GF-D8 (cell line): ENCODE results near the gene HS3ST2.

Experiments
- DNase-seq: peaks from one replicate; lab custom pipeline; 2025; lab: John Stamatoyannopoulos, UW

HS3ST2 gene

DNA sequence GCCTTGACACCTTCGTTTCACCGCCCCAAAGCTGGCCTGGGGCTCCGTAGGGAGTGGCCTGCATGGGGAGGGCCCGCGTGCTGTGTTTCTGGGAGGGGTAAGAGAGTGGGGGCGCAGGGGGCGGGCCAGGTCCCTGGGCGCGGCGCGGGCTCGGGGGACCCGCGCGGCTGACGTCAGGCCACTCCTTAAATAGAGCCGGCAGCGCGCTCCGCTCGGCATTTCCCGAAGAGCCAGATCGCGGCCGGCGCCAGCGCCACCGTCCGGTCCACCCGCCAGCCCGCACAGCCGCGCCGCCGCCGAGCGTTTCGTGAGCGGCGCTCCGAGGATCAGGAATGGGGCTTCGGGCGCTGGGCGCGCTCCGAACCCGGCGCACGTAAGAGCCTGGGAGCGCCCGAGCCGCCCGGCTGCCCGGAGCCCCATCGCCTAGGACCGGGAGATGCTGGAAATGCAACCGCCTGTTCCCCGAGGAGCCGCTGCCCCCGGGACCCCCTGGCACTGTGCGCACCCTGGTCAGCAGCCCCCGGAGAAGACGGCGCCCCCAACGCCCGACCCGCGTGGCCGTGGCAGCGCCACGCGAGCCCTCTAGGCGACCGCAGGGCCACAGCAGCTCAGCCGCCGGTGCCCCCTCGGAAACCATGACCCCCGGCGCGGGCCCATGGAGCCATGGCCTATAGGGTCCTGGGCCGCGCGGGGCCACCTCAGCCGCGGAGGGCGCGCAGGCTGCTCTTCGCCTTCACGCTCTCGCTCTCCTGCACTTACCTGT is at the start of gene HS3ST2:
HS3ST2 (plus strand) TSS at position 215 of the 763 bp plus-strand sequence; CDS start at position 664, 449 bp downstream.
- no peak for DNase-seq

DNA sequence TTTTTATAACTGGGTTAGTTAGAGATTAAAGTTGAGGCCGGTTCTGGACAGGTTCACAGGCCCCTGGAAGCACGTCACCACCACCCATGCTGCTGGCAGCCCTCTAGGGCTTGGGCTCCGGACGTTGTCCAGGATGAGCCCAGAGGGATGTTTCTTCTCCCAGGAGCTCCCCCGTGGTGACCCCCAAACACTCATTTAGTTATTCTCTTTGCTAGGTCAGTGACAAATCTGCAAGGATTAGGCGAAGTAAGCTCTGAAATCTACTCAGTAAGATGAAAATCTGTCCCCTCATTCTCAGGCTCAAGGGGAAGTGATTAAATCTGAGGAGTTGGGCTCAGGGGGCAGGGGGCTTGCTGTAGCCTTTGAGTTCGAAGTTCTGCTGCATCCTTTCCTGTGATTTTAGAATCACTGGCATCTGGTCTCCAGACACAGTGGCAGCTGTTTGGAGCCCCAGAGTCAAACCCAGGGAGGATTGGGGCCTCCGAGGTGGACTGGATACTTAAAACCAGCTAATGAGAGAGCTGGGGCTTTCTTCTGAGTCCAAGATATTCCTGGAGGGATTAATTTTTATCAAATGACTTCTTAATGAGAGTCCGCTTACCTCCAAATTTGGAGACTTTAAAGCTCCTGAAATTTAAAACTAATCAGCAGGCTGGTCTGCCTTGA is 49.2 kb upstream of the HS3ST2 start:
- DNase-seq = no peak

DNA sequence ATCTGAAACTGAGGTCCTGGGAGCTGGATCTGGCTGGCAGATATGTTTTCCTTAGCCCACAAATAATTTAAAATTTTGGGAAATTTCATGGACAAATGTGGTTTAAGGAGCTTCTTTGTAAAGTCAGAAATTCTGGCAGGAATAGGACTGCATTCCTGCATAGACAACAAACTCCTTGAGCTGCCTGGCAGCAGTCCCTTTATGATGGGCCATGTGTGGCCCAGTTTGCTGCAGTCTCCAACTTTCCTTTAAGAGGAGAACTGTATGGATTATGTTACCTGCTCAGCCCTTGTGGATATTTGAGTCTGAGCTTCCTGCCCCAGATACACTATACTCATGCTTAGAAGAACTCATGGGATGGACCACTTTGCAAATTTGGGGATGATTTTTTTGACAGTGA is 48.5 kb upstream of the HS3ST2 start:
- no peak for DNase-seq

DNA sequence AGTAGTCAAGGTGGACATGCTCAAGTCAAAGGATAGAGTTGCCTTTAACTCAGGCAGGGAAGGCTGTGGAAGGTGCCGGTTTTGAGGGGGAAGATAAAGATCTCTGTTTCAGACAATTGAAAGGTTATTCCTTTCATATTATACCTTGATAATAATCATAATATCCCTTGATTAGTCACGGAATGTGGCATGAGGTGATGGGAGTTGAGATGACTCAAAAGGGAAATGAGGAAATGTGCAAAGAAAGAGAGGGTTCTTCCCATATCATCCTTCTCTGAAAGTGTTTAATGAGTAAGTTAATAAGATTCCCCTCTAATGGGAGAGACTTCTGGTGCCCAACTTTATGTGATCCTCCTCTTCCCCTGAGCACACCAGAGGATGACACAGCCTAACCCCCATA is 43.1 kb upstream of the HS3ST2 start:
- no peak for DNase-seq

DNA sequence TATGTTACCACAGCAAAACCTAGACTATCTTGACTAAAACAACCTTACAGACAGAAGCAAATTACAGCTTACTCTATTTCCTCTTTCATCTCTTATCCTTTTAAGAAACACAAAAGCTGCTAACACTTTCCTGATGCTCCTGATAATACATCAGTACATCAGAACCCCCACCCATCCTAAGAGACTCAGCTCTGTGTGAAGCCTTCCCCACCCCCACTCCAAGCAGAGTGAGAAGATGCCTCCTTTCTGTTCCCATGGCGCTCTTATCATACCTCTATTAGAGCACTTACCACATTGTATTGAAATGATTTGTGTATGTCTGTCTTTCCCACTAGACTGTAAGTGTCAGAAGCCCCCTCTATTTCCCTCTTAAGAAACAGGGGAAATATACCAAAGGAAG is 42.4 kb upstream of the HS3ST2 start:
- DNase-seq = no peak

DNA sequence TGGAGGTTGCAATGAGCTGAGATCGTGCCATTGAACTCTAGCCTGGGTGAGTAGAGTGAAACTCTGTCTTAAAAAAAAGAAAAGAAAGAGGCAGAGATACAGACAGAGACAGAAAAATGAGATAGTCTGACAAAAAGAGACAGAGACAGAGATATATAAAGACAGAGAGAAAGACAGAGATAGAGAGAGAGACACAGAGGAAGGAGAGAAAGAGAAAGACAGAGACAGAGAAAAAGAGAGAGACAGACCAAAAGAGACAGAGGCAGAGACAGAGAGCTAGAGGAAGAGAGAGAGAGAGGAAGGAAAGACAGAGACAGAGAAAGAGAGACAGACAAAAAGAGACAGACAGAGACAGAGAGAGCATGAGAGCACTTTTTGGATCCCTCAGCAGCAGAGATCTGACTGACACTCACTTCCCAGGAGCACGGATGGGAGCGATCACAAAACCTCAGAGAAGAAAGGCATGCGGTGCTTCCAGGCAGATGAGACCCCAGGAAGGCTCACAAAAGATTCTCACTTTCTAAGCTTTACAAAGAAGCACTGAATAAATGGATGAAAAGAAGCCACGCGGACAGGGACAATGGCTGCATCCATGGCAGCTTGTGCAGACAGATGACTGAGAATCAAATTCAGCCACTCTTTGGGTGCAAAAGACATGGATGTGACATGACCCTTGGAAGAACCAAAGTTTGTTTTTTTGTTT is 38.6 kb upstream of the HS3ST2 start:
- DNase-seq = no peak

DNA sequence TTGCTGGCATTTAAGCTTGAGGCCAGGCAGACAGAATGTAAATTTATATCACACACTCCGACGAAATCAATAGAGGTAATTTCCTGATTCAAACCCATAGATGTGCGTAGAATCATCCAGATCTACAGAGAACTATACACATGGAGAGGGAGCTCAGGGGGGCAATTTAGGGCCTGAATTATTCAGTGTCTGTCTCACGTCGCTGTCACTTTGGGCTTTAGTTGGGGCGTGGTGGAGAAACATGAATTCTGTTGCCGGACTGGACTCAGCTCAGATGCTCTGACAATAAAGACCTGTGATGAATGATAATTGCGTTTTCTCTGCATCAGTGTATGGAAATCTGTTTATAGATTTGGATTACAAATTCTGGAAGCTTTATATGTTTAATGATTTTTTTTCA is 32.5 kb upstream of the HS3ST2 start:
- DNase-seq = no peak

DNA sequence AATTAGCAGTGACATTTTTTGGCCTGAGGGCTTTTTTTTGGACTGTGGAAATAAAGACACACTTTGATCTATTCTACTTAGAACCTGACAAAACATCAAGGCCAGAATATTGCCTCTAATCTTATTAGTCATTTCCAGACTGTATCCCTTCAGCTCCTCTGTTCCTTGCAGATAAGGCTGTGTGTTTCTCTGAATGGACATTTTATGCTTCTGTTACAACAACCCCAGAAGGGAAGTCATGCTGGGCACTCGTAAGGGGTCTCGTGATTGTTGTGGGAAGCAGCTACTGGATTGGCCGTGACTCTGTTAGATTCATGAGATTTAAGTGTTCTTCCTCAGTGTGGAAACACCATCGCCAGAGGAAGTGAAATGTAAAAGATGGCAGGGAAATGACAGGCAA is 31.6 kb upstream of the HS3ST2 start:
- DNase-seq = peak; percentile 20

DNA sequence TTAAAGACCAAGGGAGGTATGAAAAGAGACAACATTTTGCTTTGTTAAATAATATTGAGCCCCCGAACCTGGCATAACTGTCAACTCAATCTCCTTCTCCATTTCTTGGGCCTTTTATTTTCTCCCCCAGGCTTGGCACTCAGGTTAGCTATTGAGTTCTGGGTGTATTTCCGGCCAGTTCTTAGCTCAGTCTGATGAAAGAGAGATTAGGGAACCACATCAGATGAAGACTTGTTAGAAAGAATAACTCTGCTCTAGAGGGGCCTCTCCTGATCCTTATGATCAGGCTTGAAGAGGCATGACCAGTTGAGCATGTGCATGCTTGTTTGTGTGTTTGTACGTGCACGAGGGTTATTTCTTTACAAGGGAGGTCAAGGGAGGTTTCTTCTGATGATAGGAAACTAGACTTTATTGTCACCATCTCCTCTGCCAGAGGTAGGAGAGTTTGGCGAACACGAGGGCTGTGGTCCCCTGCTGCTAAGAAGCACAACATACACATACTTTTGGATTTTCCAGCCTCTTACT is 29.2 kb upstream of the HS3ST2 start:
- peak; percentile 14 for DNase-seq

DNA sequence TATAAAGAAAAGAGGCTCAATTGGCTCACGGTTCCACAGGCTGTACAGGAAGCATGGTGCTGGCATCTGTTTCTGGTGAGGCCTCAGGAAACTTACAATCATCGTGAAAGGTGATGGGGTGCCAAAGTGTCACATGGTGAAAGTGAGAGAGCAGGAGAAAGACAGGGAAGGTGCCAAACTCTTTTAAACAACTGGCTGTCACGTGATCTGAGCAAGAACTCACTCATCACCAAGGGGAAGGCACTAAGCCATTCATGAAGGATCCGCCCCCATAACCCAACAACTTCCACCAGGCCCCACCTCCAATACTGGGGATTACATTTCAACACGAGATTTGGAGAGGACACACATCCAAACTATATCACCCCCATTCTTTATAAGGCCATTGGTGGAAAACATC is 28.4 kb upstream of the HS3ST2 start:
- DNase-seq = no peak

DNA sequence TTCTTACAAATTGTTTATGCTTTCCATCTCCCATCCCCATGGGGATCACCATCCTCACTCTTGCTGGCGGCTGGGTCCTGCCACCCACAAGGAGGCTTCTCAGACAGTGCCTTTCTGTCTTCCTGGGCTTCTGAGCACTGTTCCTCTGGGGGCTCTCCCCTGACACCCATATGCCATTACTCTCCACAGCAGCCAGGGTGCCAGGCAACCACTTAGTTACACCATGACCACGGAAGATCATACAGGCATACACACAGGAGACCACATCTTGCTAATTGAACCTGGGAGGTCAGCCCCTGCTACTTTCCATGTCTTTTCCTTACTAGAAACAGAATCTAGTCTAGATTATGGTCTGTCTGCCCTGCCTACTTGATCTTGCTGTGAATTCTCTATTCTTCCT is 27.7 kb upstream of the HS3ST2 start:
- no peak for DNase-seq

DNA sequence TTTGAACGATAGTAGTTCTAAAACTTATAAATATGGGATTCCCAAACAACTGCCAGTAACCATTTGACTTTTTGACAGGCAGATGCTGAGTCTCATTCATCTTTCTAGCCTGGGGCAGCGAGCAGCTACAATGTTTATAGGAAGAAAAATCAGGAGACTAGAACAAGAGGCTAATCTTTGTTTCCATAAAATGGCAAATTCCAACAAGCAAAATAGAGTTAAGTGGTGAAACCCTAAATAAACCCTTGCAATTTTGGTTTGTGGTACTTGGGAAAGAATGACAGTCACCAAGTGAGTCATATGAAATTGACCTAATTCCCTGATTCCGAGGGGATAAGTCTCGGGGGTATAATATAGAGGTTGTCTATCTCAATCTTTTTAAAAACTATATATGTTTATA is 27.3 kb upstream of the HS3ST2 start:
- DNase-seq = no peak

DNA sequence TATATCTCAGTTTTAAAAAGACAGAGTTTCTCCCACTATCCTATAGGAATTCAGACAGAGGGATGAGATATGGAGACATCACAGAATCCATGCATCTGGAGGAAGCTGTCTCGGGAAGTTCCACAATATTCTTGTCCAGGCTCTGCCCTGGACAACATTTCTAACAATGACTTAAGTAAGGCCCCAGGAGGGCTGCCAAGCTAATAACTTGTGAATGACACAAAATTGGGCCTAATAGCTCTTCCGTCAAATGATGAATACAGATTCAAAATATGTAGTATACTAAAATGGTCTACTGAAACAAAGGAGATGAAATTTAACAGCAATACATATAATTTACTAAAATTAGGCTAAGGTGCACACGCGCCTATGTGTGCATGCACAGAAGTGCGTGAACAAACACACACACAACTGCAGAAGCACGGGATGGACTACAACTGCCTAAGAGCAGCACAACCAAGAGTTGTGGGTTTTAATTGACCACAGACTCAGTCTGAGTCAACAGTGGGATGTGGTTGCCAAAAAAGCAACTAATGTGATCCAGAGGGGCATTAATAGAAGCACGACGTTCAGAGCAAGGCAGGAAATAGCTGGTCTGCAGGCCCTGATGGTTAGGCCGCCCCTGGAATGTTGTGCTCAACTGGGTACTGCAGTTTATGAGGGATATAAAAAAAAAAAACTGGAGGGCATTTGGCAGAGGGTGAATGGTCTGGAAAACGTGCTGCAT is 26.3 kb upstream of the HS3ST2 start:
- DNase-seq = peak; percentile 66

DNA sequence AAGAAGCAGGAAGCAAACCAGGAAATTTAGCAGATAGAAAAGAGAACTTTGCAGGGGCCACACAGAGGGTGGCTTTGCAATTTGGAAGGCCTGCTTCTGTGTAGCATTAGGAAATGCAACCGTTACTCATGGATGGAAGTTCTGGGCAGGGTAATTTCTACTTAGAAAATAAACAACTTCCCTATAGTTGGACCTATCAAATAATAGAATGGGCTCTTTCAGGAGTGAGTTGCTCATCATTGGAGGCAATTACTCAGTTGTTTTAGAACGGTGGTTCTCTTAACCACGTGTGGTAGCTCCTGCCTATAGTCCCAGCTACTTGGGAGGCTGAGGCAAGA is 25.8 kb upstream of the HS3ST2 start:
- peak; percentile 66 for DNase-seq

DNA sequence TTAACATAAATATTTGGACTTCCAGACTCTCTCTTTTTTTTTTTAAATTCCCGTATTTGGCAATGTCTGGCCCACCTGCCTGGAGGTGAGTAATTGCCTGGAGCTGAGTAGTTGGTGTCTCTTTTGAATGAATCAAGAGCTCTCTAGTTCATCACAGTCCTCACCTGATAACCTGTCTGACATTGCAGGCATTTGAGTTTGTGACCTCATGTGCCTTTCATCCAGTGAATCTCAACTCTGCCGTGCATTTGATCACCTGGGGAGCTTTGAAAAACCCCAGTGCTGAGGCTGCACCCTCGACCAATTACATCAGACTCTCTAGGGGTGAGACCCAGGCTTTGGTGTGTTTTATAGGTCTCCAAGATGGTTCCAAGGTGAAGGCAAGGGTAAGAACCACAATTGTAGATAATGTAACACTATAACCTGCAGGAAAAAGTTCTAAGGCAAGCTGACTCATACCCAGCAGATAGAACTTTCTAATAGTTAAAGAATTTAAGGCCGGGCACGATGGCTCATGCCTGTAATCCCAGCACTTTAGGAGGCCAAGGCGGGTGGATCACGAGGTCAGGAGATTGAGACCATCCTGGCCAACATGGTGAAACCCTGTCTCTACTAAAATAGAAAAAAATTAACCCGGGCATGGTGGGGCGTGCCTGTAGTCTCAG is 24.5 kb upstream of the HS3ST2 start:
- no peak for DNase-seq

DNA sequence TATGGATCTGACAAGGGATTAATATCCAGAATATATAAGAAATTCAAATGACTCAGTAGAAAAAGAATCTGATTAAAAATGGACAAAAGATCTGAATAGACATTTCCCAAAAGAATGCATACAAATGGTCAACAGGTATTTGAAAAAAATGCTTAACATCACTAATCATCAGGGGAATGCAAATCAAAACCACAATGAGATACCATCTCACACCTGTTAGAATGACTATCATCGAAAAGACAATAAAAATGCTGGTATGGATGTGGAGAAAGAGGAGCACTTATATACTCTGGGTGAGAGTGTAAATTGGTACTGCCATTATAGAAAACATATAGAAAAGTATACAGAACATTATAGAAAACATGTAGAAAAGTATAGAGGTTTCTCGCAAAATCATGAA is 16.4 kb upstream of the HS3ST2 start:
- DNase-seq = no peak

DNA sequence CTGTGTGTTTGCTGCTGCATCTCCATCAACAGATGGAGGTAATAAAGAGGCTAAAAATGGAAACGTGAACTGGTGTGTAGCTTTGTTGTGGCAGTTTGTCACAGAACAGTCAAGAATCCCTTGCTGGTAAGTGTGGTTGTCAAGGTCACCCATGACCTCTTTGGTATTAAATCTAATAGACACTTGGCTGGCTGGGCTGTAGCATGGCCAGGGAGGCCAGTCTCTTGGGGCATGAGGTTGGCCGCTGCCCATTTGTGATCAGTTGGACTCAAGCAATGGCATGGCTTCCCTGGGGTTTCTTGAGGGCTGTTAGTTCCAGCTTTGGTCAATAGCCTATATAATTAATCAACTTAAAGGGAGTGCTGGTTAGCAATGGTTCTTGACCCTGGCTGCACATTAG is 14.8 kb upstream of the HS3ST2 start:
- DNase-seq = no peak

DNA sequence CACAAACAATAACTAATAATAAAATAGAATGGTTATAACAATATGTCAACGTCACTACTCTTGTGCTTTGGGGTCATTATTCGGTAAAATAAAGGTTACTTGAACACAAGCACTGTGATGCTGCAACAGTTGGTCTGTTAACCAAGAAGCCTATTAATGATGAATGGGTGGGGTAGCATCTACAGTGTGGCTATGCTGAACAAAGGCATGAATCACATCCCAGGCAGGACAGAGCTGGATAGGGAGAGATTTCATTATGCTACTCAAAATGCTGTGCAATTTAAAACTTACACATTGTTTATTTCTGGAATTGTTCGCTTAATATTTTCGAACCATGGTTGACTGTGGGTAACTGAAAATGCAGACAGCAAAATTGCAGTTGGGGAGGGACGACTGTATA is 9.1 kb upstream of the HS3ST2 start:
- no peak for DNase-seq

DNA sequence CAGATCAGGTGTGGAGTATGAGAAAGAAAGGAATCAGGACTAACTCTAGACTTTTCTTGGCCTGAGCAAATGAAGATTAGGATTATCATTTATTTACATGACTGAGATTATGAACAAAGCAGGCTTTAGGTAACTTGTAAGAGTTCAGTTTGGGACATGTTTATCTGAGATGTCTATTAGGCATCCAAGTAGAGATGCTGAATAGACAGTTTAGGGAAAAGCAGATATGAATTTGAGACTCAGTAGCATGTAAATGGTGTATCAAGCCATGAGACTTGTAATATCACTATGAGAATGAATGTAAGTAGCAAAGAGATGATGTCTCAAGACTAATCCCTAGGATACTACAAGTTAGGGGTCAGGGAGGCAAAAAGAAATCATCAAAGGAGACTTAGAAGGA is 8.6 kb upstream of the HS3ST2 start:
- no peak for DNase-seq

DNA sequence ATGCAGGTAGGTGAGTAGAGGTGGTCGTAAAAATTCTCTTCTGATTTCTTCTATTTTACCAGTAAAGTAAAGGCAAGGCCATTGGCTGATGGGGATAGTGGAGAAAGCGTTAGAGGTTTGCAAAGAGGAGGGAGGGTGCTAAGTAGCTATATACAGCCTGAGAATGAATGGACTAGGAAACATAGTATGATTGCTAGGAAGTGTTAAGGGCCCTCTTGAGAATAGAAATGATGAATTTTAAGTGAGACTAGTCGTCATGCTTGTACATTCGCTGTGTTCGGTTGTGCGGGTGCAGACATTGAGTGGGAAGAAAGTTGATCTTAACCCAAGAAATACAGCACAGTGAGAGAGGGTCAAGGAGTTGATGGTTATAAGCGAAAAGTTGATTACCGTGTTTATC is 7.2 kb upstream of the HS3ST2 start:
- DNase-seq = no peak

DNA sequence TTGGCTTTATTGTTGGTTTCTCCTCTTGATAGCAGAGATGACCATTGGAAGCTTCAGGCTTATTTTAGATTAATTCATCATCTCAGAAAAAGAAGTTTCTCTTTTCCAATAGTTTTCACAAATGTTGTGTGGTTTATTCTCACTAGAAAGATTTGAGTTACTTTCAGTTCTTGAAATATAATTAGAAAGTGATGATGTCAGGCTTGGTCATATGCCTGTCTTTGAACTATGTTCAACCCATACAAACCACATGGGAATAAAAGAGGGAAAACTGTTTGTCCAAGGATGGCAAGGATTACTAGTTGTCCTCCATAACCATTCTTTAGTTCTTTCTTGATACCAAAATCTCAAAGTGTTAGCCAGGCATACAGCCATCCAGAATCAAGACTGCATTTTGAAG is 3.7 kb upstream of the HS3ST2 start:
- no peak for DNase-seq
